HEK293 (cell line): ENCODE results near the gene HIPK4.
A peak's percentile ranks its signal among the peaks of the same experiment; 100 is the strongest.

ENCODE experiments used
- ATF2 ChIP-seq: fragments of 450-650 bp; formaldehyde crosslinking; IDR thresholded peaks from 2 replicates; pipeline ENCODE4 v1.5.1; 2016; ENCODE audit warnings: missing biosample characterization, missing genetic modification characterization, low read depth
- HOXA7 ChIP-seq: sonication (generic); formaldehyde crosslinking; IDR thresholded peaks from 2 replicates; pipeline ENCODE4 v1.8.1; 2022; ENCODE audit warnings: missing genetic modification reagents, borderline replicate concordance
- KLF7 ChIP-seq: fragments of 450-650 bp; formaldehyde crosslinking; IDR thresholded peaks from 2 replicates; pipeline ENCODE4 v1.5.1; 2016; ENCODE audit warnings: missing biosample characterization, missing genetic modification characterization, borderline replicate concordance
- MZF1 ChIP-seq: fragments of 450-650 bp; formaldehyde crosslinking; IDR thresholded peaks from 2 replicates; pipeline ENCODE4 v1.5.1; 2017; ENCODE audit warnings: missing biosample characterization, missing genetic modification characterization, borderline replicate concordance
- TRIM28 ChIP-seq: IDR thresholded peaks from 2 replicates; pipeline ENCODE4 v1.6.1; 2011; ENCODE audit warnings: low read length, control low read depth, borderline replicate concordance
- ZFP69B ChIP-seq: fragments of 450-650 bp; formaldehyde crosslinking; IDR thresholded peaks from 2 replicates; pipeline ENCODE4 v1.5.1; 2016; ENCODE audit warnings: missing biosample characterization, missing genetic modification characterization
- ZNF138 ChIP-seq: fragments of 450-650 bp; formaldehyde crosslinking; IDR thresholded peaks from 2 replicates; pipeline ENCODE4 v1.5.1; 2016; ENCODE audit warnings: missing biosample characterization, missing genetic modification characterization, borderline replicate concordance
- ZNF148 ChIP-seq: fragments of 450-650 bp; formaldehyde crosslinking; IDR thresholded peaks from 2 replicates; pipeline ENCODE4 v1.5.0; 2017; ENCODE audit warnings: missing biosample characterization, missing genetic modification characterization, borderline replicate concordance
- ZNF174 ChIP-seq: fragments of 450-650 bp; formaldehyde crosslinking; IDR thresholded peaks from 2 replicates; pipeline ENCODE4 v1.5.0; 2017; ENCODE audit warnings: missing biosample characterization, mild to moderate bottlenecking, missing genetic modification characterization
- ZNF19 ChIP-seq: fragments of 450-650 bp; formaldehyde crosslinking; IDR thresholded peaks from 2 replicates; pipeline ENCODE4; 2016; ENCODE audit warnings: missing biosample characterization, missing genetic modification characterization, low read depth
- ZNF239 ChIP-seq: fragments of 450-650 bp; formaldehyde crosslinking; IDR thresholded peaks from 2 replicates; pipeline ENCODE4 v1.5.1; 2016; ENCODE audit warnings: missing biosample characterization, missing genetic modification characterization
- ZNF274 ChIP-seq, 2 experiments: fragments of 200-500 bp in 1 of 2; fragments of 450-650 bp in 1 of 2; sonication (Bioruptor generic) in 1 of 2; formaldehyde crosslinking in 1 of 2; IDR thresholded peaks; 2 replicates each; pipeline versions ENCODE4 v1.5.1 to v1.6.1; 2014 to 2016; ENCODE audit warnings: borderline replicate concordance in 1 of 2, inconsistent platforms in 1 of 2, low read length in 1 of 2, missing biosample characterization in 1 of 2, missing genetic modification characterization in 1 of 2
- ZNF341 ChIP-seq: fragments of 450-650 bp; formaldehyde crosslinking; IDR thresholded peaks from 2 replicates; pipeline ENCODE4; 2016; ENCODE audit warnings: low read depth, missing biosample characterization, missing genetic modification characterization
- ZNF37A ChIP-seq: fragments of 450-650 bp; IDR thresholded peaks from 2 replicates; pipeline ENCODE4 v1.5.1; 2018; ENCODE audit warnings: missing biosample characterization, missing genetic modification characterization
- ZNF426 ChIP-seq: fragments of 450-650 bp; formaldehyde crosslinking; IDR thresholded peaks from 2 replicates; pipeline ENCODE4 v1.5.1; 2017; ENCODE audit warnings: missing biosample characterization, missing genetic modification characterization, mild to moderate bottlenecking, inconsistent platforms, moderate library complexity
- ZNF555 ChIP-seq: fragments of 450-650 bp; formaldehyde crosslinking; conservative IDR thresholded peaks from 2 replicates; pipeline ENCODE4 v1.5.1; 2017; ENCODE audit warnings: missing biosample characterization, mild to moderate bottlenecking, missing genetic modification characterization, inconsistent platforms
- ZNF571 ChIP-seq: fragments of 450-650 bp; formaldehyde crosslinking; IDR thresholded peaks from 2 replicates; pipeline ENCODE4 v1.5.0; 2017; ENCODE audit warnings: missing biosample characterization, missing genetic modification characterization
- ZNF585B ChIP-seq: fragments of 450-650 bp; formaldehyde crosslinking; IDR thresholded peaks from 2 replicates; pipeline ENCODE4 v1.5.1; 2016; ENCODE audit warnings: missing biosample characterization, missing genetic modification characterization
- ZNF626 ChIP-seq: fragments of 450-650 bp; sonication (Bioruptor Pico); formaldehyde crosslinking; IDR thresholded peaks from 2 replicates; pipeline ENCODE4 v1.5.1; 2018; ENCODE audit warnings: missing biosample characterization, missing genetic modification characterization, inconsistent platforms
- ZNF645 ChIP-seq: fragments of 450-650 bp; formaldehyde crosslinking; IDR thresholded peaks from 2 replicates; pipeline ENCODE4; 2016; ENCODE audit warnings: missing biosample characterization, missing genetic modification characterization
- ZNF658 ChIP-seq: fragments of 450-650 bp; formaldehyde crosslinking; IDR thresholded peaks from 2 replicates; pipeline ENCODE4; 2016; ENCODE audit warnings: missing biosample characterization, missing genetic modification characterization
- ZNF664 ChIP-seq: fragments of 450-650 bp; formaldehyde crosslinking; IDR thresholded peaks from 2 replicates; pipeline ENCODE4 v1.5.1; 2016; ENCODE audit warnings: missing biosample characterization, missing genetic modification characterization
- ZNF692 ChIP-seq: fragments of 450-650 bp; formaldehyde crosslinking; IDR thresholded peaks from 2 replicates; pipeline ENCODE4 v1.5.1; 2016; ENCODE audit warnings: missing biosample characterization, missing genetic modification characterization
- ZNF76 ChIP-seq: fragments of 450-650 bp; formaldehyde crosslinking; IDR thresholded peaks from 2 replicates; pipeline ENCODE4; 2016; ENCODE audit warnings: low read depth, missing biosample characterization, missing genetic modification characterization, borderline replicate concordance
- ZNF776 ChIP-seq: fragments of 450-650 bp; formaldehyde crosslinking; IDR thresholded peaks from 2 replicates; pipeline ENCODE4 v1.5.0; 2017; ENCODE audit warnings: missing biosample characterization, missing genetic modification characterization, borderline replicate concordance
- ZNF785 ChIP-seq: fragments of 450-650 bp; formaldehyde crosslinking; IDR thresholded peaks from 2 replicates; pipeline ENCODE4 v1.5.1; 2016; ENCODE audit warnings: missing biosample characterization, missing genetic modification characterization
- ZNF792 ChIP-seq: fragments of 450-650 bp; formaldehyde crosslinking; IDR thresholded peaks from 2 replicates; pipeline ENCODE4 v1.5.1; 2016; ENCODE audit warnings: missing biosample characterization, missing genetic modification characterization
- ZSCAN16 ChIP-seq: fragments of 450-650 bp; formaldehyde crosslinking; IDR thresholded peaks from 2 replicates; pipeline ENCODE4 v1.5.1; 2016; ENCODE audit warnings: missing biosample characterization, missing genetic modification characterization
- TF ChIP-seq, protein P1 (sequence below): fragments of 450-650 bp; formaldehyde crosslinking; IDR thresholded peaks from 2 replicates; pipeline ENCODE4 v1.5.1; 2016; ENCODE audit warnings: missing biosample characterization, missing genetic modification characterization, borderline replicate concordance
- TF ChIP-seq, protein P2 (sequence below): fragments of 450-650 bp; formaldehyde crosslinking; IDR thresholded peaks from 2 replicates; pipeline ENCODE4 v1.5.1; 2017; ENCODE audit warnings: missing biosample characterization, missing genetic modification characterization

Gene HIPK4

DNA sequence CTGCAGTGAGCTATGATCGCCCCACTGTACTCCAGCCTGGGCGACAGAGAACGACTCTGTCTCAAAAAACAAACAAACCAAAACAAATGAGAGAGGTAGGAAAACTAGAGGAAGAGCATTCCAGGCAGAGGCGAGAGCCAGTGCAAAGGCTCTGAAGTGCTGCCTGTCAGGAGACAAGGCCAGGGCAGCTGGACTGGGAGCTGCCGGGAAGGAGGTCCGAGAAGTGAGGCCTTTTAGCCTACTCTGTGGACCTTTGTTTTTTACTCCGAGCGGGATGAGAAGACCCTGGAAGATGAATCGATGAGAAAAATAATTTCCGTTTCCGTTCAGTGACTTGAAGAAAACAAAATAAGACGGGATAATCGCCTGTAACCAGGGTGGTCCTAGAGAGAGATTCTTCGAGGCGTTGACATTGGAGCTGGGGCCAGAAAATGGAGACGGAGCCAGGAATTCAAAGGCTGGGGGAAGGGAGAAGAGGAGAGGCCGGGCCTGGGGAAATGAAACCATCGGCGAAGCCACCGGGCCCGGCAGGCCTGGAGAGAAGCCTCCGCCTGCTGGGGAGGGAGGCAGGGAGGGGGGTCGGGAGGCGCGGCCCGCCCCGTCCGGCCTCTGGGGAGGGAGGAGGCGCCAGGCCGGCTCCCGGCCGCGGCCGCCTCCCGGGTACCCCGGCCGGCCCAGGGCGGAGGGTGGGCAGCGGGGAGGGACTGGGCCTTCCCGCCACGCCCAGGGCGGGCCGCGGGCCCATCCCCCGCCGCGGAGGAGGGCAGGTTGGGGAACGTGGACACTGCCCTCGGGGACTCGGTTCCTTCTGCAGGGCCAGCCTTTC, 43.6 kb upstream of the HIPK4 start (continued):
- TF ChIP-seq, protein P1, sequence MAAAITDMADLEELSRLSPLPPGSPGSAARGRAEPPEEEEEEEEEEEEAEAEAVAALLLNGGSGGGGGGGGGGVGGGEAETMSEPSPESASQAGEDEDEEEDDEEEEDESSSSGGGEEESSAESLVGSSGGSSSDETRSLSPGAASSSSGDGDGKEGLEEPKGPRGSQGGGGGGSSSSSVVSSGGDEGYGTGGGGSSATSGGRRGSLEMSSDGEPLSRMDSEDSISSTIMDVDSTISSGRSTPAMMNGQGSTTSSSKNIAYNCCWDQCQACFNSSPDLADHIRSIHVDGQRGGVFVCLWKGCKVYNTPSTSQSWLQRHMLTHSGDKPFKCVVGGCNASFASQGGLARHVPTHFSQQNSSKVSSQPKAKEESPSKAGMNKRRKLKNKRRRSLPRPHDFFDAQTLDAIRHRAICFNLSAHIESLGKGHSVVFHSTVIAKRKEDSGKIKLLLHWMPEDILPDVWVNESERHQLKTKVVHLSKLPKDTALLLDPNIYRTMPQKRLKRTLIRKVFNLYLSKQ: no peak
- no peak for TF ChIP-seq ZNF785
- TF ChIP-seq ZNF555 (tag by site-specific recombination): no peak
- no peak for TF ChIP-seq ZNF571
- no peak for TF ChIP-seq HOXA7 (CRISPR knock-in tag)
- TF ChIP-seq ZNF645 (tag by site-specific recombination): no peak
- peak; percentile 77 for TF ChIP-seq ZFP69B
- peak; percentile 88 for TF ChIP-seq ZNF692 (tag by site-specific recombination)
- TF ChIP-seq ZNF792 (tag by site-specific recombination): no peak
- TF ChIP-seq MZF1: no peak
- no peak for TF ChIP-seq ZNF19 (tag by site-specific recombination)
- no peak for TF ChIP-seq ZNF626 (tag by site-specific recombination)
- peak; percentile 60 for TF ChIP-seq ZNF585B (tag by site-specific recombination)
- TF ChIP-seq, protein P2, sequence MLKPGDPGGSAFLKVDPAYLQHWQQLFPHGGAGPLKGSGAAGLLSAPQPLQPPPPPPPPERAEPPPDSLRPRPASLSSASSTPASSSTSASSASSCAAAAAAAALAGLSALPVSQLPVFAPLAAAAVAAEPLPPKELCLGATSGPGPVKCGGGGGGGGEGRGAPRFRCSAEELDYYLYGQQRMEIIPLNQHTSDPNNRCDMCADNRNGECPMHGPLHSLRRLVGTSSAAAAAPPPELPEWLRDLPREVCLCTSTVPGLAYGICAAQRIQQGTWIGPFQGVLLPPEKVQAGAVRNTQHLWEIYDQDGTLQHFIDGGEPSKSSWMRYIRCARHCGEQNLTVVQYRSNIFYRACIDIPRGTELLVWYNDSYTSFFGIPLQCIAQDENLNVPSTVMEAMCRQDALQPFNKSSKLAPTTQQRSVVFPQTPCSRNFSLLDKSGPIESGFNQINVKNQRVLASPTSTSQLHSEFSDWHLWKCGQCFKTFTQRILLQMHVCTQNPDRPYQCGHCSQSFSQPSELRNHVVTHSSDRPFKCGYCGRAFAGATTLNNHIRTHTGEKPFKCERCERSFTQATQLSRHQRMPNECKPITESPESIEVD: no peak
- no peak for TF ChIP-seq ZNF174
- no peak for TF ChIP-seq ATF2
- TF ChIP-seq ZNF148 (tag by site-specific recombination): no peak
- TF ChIP-seq ZNF426: no peak
- no peak for TF ChIP-seq ZNF239
- peak; percentile 69 for TF ChIP-seq ZNF341
- TF ChIP-seq ZNF658 (tag by site-specific recombination): no peak
- no peak for TF ChIP-seq ZNF776 (tag by site-specific recombination)
- TF ChIP-seq ZNF138 (tag by site-specific recombination): no peak
- no peak for TF ChIP-seq ZNF274 (IDR thresholded peaks at IDR 0.05; ENCODE audit: low read length)
- TF ChIP-seq ZNF274 (tag by site-specific recombination; IDR thresholded peaks at IDR 0.05; ENCODE audit: borderline replicate concordance): no peak
- TF ChIP-seq ZNF76 (tag by site-specific recombination): peak; percentile 65
- no peak; the same call in 1 of the 2 replicates for TF ChIP-seq ZNF664
- no peak for TF ChIP-seq TRIM28
- no peak for TF ChIP-seq ZSCAN16 (tag by site-specific recombination)
- no peak for TF ChIP-seq ZNF37A (tag by site-specific recombination)
- TF ChIP-seq KLF7: no peak; the same call in 1 of the 2 replicates
